OCI-LY3 (cell line): ENCODE data around the gene IDH3A.

Experiments used
- H2AFZ ChIP-seq: fragments of 200-600, 300-600 bp; shearing (Covaris generic); 2 replicates; pipeline ENCODE4 v1.6.0; 2014; ENCODE audit warnings: antibody characterized with exemption, low read depth, low read length
- H3K27ac ChIP-seq: fragments of 200-600, 300-600 bp; sonication (generic); 2 replicates; pipeline ENCODE4 v1.5.1; 2014; ENCODE audit warnings: mild to moderate bottlenecking, low read length, moderate library complexity, mixed read lengths
- H3K27me3 ChIP-seq: fragments of 200-600, 300-600 bp; sonication (generic); 2 replicates; pipeline ENCODE4 v1.6.1; 2014; ENCODE audit warnings: low read depth, low read length, mixed read lengths
- H3K36me3 ChIP-seq: fragments of 200-600, 300-600 bp; sonication (generic); replicated peaks from 2 replicates; pipeline ENCODE3; 2014; ENCODE audit warnings: low read depth, low read length, mixed read lengths
- H3K4me1 ChIP-seq: fragments of 300-600, 200-600 bp; sonication (generic); 2 replicates; pipeline ENCODE4 v1.6.1; 2014; ENCODE audit warnings: low read length, mixed read lengths
- H3K4me2 ChIP-seq: fragments of 200-600, 300-600 bp; sonication (generic); 2 replicates; pipeline ENCODE4 v1.6.1; 2014; ENCODE audit warnings: low read length, mixed read lengths
- H3K4me3 ChIP-seq: fragments of 300-600, 200-600 bp; sonication (generic); 2 replicates; pipeline ENCODE4 v1.5.1; 2014; ENCODE audit warnings: antibody characterized with exemption, mild to moderate bottlenecking, low read length, moderate library complexity
- H3K79me2 ChIP-seq: fragments of 300-600, 200-600 bp; shearing (Covaris generic); 2 replicates; pipeline ENCODE4 v1.6.1; 2014; ENCODE audit warnings: mild to moderate bottlenecking, low read length, mixed read lengths
- H3K9ac ChIP-seq: fragments of 300-600, 200-600 bp; shearing (Covaris generic); 2 replicates; pipeline ENCODE4 v1.6.0; 2014; ENCODE audit warnings: mild to moderate bottlenecking, low read length, moderate library complexity
- H3K9me3 ChIP-seq: fragments of 200-600, 300-600 bp; shearing (Covaris generic); 2 replicates; pipeline ENCODE4 v1.6.1; 2014; ENCODE audit warnings: low read length, mixed read lengths; ENCODE audit not compliant: insufficient read depth
- H4K20me1 ChIP-seq: fragments of 200-600, 300-600 bp; sonication (generic); 2 replicates; pipeline ENCODE4 v1.6.1; 2016; ENCODE audit warnings: low read length, mixed read lengths; ENCODE audit not compliant: insufficient read depth
- EZH2phosphoT487 ChIP-seq: fragments of 200-600 bp; shearing (Covaris generic); IDR thresholded peaks from 2 replicates; pipeline ENCODE4 v1.6.1; 2018; ENCODE audit warnings: antibody characterized with exemption, mixed run types, low read depth
- TF ChIP-seq, protein P1 (sequence below): fragments of 200-600, 300-600 bp; sonication (generic); IDR thresholded peaks from 2 replicates; pipeline ENCODE4 v1.5.1; 2014; ENCODE audit warnings: antibody characterized with exemption, low read length, low read depth

Gene IDH3A

DNA sequence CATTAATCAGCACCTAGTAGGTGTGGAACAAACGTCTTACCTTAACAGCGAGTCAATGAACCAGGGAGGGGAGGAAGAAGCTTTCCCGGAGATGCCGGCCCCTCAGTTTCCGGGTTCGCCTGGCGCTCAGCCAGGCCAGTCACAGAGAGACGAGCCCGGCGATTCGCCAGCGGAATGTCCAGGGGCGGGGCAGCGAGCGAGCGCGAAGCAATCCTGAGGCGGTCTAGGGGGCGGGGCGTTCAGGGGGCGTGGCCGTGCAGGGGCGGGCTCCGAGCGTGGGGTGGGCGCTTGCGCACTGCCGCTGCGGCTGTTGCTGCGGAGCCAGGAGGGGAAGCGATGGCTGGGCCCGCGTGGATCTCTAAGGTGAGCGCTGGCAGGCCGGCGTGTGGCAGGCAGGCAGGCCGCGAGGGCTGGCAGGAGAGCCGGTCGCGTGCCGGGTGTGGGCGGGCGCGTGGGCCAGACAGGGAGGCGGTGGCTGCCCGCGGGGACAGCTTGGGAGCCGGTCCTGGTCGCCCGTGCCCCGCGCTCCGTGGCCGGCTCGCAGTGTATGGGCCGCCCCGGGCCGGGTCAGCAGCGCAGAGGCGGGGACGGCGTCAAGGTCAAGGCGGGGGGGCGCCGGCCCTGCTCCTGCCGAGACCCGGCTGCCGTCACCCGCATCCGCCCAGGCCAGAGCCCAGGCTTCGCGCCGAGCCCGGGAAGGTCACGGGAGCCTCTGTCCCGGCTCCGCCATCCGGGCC is at the start of gene IDH3A:
TSS of gene IDH3A (plus strand) at position 295 of the 737 bp plus-strand sequence. CDS start at position 337, 42 bp downstream.
- peaks cover 30% of the 10 kb centered on the region for H3K4me1 ChIP-seq
- H3K27me3 ChIP-seq = no peaks in the 10 kb centered on the region
- peaks cover 50% of the 10 kb centered on the region for H3K79me2 ChIP-seq
- peak within 1 kb of the TSS; percentile 88 for H3K9ac ChIP-seq
- H3K9me3 ChIP-seq = no peaks in the 10 kb centered on the region
- H4K20me1 ChIP-seq = peaks cover 26% of the 10 kb centered on the region
- peak within 1 kb of the TSS; percentile 43 for H3K27ac ChIP-seq
- peak within 1 kb of the TSS; percentile 89 for H3K4me3 ChIP-seq
- peak within 1 kb of the TSS; percentile 90 for H3K4me2 ChIP-seq
- peaks cover 25% of the 10 kb centered on the region for H3K36me3 ChIP-seq
- TF ChIP-seq EZH2phosphoT487 = no peak
- TF ChIP-seq, protein P1, sequence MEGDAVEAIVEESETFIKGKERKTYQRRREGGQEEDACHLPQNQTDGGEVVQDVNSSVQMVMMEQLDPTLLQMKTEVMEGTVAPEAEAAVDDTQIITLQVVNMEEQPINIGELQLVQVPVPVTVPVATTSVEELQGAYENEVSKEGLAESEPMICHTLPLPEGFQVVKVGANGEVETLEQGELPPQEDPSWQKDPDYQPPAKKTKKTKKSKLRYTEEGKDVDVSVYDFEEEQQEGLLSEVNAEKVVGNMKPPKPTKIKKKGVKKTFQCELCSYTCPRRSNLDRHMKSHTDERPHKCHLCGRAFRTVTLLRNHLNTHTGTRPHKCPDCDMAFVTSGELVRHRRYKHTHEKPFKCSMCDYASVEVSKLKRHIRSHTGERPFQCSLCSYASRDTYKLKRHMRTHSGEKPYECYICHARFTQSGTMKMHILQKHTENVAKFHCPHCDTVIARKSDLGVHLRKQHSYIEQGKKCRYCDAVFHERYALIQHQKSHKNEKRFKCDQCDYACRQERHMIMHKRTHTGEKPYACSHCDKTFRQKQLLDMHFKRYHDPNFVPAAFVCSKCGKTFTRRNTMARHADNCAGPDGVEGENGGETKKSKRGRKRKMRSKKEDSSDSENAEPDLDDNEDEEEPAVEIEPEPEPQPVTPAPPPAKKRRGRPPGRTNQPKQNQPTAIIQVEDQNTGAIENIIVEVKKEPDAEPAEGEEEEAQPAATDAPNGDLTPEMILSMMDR = no peak
- H2AFZ ChIP-seq = no peak within 1 kb of the TSS

DNA sequence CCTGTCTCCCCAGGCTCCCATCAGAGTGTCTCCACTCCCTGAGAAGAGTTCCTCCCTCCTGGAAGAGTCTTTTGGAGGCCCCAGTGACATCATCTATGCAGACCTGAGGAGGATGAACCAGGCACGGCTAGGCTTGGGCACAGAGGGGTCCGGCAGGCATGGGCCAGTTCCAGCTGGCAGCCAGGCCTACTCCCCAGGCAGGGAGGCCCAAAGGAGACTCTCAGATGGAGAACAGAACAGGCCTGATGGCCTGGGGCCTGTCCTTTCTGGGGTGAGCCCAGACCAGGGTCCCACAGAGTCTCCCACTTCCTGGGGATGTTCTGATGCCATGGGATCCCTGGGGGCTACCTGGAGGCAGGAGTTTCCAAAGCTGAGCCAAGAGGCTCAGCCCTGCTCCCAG is 48.3 kb upstream of the IDH3A start:
- Histone ChIP-seq H3K4me1 (no peaks in the 10 kb centered on the region), H3K27me3 (no peaks in the 10 kb centered on the region), H3K79me2 (no peaks in the 10 kb centered on the region), H3K36me3 (no peaks in the 10 kb centered on the region), H4K20me1 (no peaks in the 10 kb centered on the region), H3K9ac (no peak overlapping the region), H3K27ac (no peak overlapping the region), H2AFZ (no peak overlapping the region), H3K4me3 (no peak overlapping the region), H3K4me2 (no peak overlapping the region), H3K9me3 (no peaks in the 10 kb centered on the region)
- no peak for TF ChIP-seq EZH2phosphoT487
- TF ChIP-seq, protein P1 = no peak

DNA sequence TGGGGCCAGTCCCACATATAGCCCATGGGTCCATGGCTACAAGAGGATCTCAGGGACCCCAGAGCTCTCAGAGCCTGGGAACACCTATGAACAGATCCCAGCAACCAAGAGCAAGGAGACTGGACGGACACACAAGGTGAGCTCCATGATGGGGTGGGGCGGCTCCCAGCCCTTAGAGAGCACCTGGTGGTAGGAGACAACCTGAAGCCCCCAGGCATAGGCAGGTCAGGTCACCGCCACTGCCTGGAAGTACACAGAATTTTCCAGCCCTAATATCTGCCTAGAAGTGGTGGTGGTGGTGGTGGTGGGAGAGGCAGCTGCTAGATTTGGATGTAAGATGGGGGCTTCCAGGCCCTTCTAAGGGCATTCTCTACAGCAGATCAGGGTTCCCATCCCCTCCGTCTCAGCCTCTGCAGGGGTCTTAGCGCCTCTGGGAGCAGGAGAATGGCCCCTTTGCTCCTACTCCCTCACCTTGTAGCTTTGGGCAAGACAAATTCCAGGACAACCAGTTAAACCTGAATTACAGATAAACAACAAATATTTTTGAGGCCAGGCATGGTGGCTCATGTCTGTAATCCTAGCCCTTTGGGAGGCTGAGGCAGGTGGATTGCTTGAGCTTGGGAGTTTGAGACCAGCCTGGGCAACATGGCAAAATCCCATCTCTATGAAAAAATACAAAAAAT is 47.6 kb upstream of the IDH3A start:
- TF ChIP-seq, protein P1 = no peak
- no peak for TF ChIP-seq EZH2phosphoT487
- Histone ChIP-seq H3K27me3 (no peaks in the 10 kb centered on the region), H4K20me1 (no peaks in the 10 kb centered on the region), H3K27ac (no peak overlapping the region), H3K4me2 (no peak overlapping the region), H2AFZ (no peak overlapping the region), H3K4me3 (no peak overlapping the region), H3K9me3 (no peaks in the 10 kb centered on the region), H3K36me3 (no peaks in the 10 kb centered on the region), H3K9ac (no peak overlapping the region), H3K4me1 (no peaks in the 10 kb centered on the region), H3K79me2 (no peaks in the 10 kb centered on the region)

DNA sequence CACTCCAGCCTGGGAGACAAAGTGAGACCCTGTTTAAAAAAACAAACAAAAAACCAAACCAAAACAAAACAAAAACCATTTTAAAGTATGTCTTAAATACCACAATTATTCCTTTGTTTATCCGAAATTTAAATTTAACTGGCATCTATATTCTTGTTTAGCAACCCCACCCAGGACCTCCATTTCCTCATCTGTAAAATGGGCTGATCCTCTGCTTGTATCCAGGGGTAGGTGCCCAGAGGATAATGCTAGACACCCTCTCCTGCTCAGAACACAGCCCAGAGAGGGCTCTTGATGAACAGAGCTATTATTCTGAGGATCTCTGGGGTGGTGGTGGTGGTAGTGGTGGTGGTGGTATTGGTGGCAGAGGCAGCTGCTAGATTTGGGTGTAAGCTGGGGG is 47.0 kb upstream of the IDH3A start:
- Histone ChIP-seq H2AFZ (no peak overlapping the region), H3K9me3 (no peaks in the 10 kb centered on the region), H3K9ac (no peak overlapping the region), H3K4me2 (no peak overlapping the region), H3K4me1 (no peaks in the 10 kb centered on the region), H3K27ac (no peak overlapping the region), H3K27me3 (no peaks in the 10 kb centered on the region), H4K20me1 (no peaks in the 10 kb centered on the region), H3K36me3 (no peaks in the 10 kb centered on the region), H3K79me2 (no peaks in the 10 kb centered on the region), H3K4me3 (no peak overlapping the region)
- TF ChIP-seq EZH2phosphoT487 = no peak
- TF ChIP-seq, protein P1 = no peak
